NCI-H2227 treated with DMSO at 0.1 percent for 48 hours (cell line): ENCODE data around the gene UGT1A3.
"Not testable (repeated sequence)": the region's sequence is repeated elsewhere in the genome, so short reads cannot be mapped to it uniquely, and the experiment has no call there.

Experiments used
- DNase-seq: peaks from one replicate; lab custom pipeline; 2025; lab: John Stamatoyannopoulos, UW

UGT1A3 gene

GRCh38 chr2:233728723-233729301 is at the start of gene UGT1A3:
Gene UGT1A3 (plus strand): TSS chr2:233729042. CDS start chr2:233729127, 85 bp downstream.
- DNase-seq, result no peak

GRCh38 chr2:233679196-233679595 is 49.6 kb upstream of the UGT1A3 start:
- DNase-seq, result no peak

DNA sequence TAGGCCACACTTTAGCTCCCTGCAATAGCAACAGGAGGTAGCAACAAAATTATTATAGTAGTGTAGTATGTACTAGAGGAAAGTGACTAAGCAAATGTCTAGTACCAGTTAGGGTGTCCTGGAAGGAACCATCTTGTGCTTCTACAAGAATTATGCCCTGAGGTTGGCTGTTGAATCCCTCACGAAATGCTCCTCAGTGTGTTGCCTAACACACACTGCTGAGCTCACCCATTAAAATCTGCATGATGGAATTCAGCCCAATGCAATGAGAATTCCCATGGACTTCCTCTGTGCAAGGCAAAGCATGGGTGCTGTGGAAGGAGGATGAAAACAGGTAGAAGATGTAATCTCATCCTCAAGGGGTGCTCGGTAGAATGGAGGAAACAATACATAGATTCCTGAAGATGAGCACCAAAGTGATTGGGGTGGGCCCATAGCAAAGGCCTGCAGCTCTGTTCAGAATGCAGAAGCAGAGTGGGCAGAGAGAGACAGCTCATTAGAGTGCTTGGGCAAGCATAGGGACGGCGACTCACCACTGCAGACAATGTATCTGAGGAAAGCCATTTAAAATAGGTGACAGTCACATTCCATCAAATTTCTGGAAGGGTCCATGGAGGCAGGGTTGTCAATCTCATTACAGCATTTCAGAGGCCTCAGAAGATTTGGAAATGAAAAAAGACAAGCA is 48.3 kb upstream of the UGT1A3 start:
- no peak for DNase-seq

DNA sequence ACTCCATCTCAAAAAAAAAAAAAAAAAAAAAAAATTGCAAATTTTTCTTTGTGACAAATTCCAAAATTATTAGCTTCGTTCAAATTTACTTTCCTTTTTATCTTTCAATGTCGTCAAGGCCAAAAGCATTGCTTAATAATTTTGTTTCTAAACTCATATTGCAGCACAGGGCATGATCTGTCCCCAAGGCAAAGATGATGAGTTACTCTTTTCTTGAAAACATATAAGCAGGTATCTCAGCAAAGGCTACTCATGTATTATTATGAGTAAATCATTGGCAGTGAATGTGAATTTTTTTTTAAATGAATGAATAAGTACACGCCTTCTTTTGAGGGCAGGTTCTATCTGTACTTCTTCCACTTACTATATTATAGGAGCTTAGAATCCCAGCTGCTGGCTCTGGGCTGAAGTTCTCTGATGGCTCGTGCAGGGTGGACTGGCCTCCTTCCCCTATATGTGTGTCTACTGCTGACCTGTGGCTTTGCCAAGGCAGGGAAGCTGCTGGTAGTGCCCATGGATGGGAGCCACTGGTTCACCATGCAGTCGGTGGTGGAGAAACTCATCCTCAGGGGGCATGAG is 47.2 kb upstream of the UGT1A3 start, which contains the start of gene UGT1A7:
Gene UGT1A7, plus strand, starts transcription at position 381 of the 579 bp plus-strand sequence. Its CDS starts 37 bp downstream, at position 418.
- no peak for DNase-seq

DNA sequence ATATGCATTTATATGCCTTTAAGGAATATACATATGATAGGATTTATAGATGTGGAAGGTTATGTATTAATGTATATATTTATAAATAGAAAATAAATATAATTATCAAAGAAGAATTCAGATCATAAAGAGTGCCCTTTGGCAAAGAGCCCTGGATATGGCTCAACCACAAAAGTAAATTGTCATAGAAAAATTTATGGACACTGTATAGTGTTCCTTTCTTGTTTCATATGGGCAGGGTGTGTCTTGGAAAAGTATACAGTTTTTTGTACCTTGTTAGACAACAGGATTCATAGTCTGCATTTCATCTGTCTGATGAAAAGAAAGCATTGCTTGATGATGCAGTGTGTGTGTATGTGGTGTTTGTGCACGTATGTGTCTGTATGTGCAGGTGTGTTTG is 44.2 kb upstream of the UGT1A3 start:
- DNase-seq, result no peak

- DNase-seq, result no peak
Measured at GRCh38 chr2:233686928-233687327, 41.9 kb upstream of the UGT1A3 start.

DNA sequence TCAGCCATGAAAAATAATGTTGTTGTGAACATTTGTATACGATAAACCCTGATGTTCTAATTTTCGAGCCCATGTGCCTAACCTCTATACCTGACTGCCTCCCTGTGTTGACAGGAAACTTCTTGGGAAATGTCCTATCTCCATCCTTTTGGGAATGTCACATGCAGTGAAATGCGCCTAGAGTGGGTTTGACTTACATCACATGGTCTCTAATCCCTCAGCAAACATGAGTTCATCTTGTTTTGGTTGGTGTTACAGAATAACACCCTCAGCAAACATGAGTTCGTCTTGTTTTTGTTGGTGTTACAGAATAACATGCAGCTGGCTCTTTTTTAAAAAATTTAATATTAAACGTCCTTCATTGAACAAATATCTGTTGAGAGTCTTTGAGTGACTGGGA is 40.5 kb upstream of the UGT1A3 start:
- DNase-seq, result no peak

DNA sequence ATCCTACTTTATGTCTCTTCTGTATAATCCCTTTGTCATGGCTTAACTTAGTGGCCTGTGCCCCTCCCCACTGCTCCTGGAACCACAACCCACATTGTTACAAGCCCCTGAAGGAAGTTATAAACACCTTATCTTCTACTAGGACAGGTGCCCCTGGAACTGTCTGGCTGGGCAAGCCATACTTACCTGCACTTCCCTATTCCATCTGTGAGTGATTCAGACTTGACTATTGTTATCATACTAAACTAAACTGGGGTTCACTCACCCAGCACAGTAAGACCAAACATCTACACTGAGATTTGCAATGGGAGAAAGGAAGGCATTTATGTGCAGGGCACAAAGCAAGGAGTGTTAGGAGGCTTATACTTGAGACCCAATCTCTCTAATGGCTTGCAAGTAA is 39.8 kb upstream of the UGT1A3 start:
- no peak for DNase-seq

DNA sequence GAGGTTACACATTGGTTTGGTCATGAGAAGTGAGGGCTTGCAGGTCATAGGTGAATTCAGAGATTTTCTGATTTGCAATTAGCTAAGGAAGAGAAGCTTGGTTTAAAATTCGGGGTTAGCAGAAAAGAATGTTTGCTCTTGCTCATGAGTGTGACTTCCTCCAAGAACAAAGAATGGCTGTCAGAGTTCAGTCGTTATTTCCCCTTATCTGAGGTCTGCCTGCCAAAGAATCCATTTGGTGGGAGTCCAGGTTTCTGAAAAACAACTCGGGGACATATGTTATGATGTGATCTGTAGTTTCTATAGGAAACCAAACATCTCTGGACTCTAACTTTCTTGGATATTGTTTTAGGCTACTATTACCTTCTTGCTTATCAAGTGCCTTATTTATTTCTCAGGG is 39.3 kb upstream of the UGT1A3 start:
- DNase-seq, result no peak

- no peak for DNase-seq
Measured at GRCh38 chr2:233690444-233690843, 38.4 kb upstream of the UGT1A3 start.

DNA sequence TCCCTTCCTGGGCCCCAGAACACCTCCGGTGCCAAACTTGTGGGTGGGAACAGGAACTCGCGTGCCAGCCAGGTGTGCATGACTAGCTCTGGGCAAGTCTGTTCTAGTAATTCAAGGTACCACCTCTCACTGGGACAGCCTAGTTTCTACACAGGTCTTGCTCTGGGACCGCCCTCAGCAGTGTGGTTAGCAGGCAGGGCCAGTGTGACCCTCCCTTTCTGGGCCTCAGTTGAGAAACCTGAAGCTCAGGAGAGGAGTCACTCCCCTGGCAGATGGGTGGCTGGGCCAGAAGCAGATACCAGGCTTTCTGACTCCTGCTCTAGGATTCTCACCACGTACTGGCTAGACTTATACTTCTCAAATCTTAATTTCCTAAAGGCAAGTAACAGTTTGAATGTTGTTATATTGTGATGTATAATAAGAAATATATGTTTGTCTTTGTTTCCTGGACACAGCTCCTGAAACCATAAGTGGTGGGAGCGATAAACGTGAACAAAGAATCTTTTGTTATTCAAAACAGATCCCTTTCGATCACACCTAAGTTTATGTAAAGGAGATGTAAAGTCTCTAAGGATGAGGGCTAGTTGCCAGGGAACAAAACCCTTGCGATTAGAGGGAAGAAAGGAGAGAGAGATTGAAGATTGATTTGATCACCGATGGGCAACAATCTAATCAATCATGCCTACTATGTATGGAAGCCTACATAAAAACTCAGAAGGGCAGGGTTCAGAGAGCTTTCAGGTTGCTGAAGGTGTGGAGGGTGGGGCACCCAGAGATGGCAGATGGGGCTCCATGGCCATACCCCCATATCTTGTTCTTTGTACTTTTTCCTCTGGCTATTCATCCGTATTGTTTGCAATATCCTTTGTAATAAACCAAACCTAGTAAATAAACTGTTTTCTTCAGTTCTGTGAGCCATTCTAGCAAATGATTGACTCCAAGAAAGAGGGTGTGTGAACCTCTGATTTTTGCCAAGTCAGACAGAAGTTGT is 37.1 kb upstream of the UGT1A3 start:
- no peak for DNase-seq

GRCh38 chr2:233692648-233693047 is 36.2 kb upstream of the UGT1A3 start, which contains the start of gene UGT1A6:
Gene UGT1A6 (plus strand): TSS chr2:233692890. CDS start chr2:233693005, 115 bp downstream.
- DNase-seq, result no peak

DNA sequence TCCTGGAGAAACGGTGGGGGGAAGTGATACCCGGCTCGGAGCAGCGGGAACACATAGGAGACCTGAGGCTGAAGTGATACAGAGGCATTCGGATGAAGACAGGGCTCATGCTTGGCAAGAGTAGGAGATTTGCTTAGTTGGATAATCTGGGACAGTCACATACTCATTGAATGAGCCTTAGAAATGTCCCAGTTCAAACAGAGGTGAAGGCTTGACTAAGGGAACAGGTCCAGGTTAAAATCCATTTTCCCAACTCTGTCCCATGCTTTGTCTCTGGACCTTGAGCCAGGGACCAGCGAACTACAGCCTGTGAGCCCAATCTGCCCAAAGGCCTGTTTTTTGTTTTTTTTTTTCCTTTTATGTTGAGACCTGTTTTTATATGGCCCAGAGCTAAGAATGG is 34.9 kb upstream of the UGT1A3 start:
- no peak for DNase-seq

DNA sequence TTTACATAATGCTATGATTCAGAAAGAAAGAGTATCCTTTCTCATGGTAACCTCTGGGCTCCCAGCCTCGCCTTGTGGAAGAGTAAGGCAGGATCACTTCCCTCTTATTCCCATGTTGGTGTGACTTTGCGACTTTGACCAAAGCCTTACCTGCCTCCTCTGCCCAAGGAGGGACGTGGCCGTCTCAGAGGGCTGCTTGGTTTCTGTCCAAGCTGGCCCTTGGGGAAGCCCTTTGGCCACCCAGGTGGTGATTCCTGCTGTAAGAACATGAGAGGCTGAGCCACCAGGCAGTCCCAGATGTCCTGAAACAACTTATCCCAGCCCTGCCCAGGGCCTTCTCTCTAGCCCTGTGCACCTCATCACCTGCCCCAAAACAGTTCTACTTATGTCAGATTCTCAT is 30.1 kb upstream of the UGT1A3 start:
- DNase-seq, result no peak

GRCh38 chr2:233699424-233700027 is 29.3 kb upstream of the UGT1A3 start:
- DNase-seq, result no peak

DNA sequence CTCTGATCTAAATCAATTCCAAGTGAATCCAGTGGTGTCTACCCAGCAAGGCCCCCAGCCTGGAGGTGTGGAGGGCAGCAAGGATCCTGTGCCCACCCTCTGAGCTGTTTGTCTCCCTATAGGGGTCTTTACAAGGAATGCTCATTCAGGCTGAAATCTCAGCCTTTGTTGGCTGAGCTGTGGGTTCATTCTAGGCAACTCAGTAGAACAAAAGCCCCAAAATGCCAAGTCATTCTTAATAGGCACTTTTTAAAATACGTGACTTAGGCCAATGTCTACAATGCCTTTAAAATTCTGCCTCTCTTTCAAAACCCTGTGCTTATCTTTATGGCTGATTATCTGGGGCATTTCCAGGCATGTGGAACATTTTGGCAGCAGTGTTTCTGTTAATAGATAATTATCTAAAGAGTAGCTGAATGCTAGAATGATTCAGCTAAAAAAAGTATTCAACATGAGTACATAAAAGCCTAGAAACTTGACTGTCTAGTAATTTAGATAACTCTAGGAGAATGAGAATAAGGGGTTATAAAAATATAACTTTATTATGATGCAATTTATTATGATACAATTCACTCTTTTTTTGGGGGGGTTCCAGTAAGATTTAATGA is 28.7 kb upstream of the UGT1A3 start:
- no peak for DNase-seq

GRCh38 chr2:233700842-233701241 is 28.0 kb upstream of the UGT1A3 start:
- not testable (repeated sequence) for DNase-seq

GRCh38 chr2:233702238-233702637 is 26.6 kb upstream of the UGT1A3 start:
- no peak for DNase-seq

DNA sequence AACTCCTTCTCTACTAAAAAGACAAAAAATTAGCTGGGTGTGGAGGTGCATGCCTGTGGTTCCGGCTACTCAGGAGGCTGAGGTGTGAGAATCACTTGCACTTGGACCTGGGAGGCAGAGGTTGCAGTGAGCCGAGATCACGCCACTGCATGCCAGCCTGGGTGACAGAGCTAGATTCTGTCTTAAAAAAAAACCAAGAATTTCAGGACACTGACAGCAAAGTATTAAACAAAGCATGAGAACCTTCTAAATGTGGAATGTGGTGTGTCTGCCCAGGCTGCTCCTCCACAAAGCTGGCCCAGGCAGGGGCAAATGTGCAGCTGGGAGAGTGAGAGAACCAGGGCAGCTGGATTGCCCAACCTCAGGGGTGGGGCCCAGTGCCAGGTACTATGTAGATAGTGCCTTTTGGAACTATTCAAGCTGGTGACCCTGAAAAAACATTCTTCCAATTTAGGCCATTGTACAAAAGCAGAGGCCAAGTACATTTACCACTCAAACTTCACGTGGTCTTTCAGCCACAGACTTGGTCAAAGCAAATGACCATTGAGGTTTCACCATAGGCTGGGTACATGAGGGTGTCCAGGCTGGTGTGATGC is 22.8 kb upstream of the UGT1A3 start:
- DNase-seq, result no peak

- DNase-seq, result no peak
Measured at GRCh38 chr2:233706720-233707119, 22.1 kb upstream of the UGT1A3 start.
